Breast epithelium (tissue), 3 donors: ENCODE results near the gene KIF5A.

Experiments used
- CTCF ChIP-seq, 3 donors: fragments of 450-650 bp; IDR thresholded peaks; one replicate each; pipeline ENCODE4 v1.5.1; 2016 to 2017; ENCODE audit warnings: antibody characterized with exemption in 3 of 3, mild to moderate bottlenecking in 3 of 3, moderate library complexity in 3 of 3
- POLR2A ChIP-seq: fragments of 450-650 bp; IDR thresholded peaks from one replicate; pipeline ENCODE4 v1.6.1; 2016; ENCODE audit warnings: antibody characterized with exemption, mild to moderate bottlenecking, moderate library complexity
- POLR2AphosphoS5 ChIP-seq, 3 donors: sonication (generic); formaldehyde crosslinking; IDR thresholded peaks; one replicate each; pipeline ENCODE4 v1.6.1; 2017; ENCODE audit warnings: antibody characterized with exemption in 3 of 3

GRCh38 chr12:57630891-57631433, 81.1 kb downstream of the KIF5A start:
- TF ChIP-seq CTCF (IDR thresholded peaks at IDR 0.05) = no peak
- TF ChIP-seq POLR2A = no peak
- no peak for TF ChIP-seq POLR2AphosphoS5 (IDR thresholded peaks at IDR 0.05)
